Stimulated activated CD8-positive, alpha-beta memory T cell treated with anti-CD3 and anti-CD28 coated beads, Interleukin-12 subunit alpha, Interleukin-12 subunit beta, amount 100 ng/mL, for 1 hour (primary cell): ENCODE measurements around the gene EIF1AX.
A peak's percentile ranks its signal among the peaks of the same experiment; 100 is the strongest.
"Not testable (repeated sequence)": the region's sequence is repeated elsewhere in the genome, so short reads cannot be mapped to it uniquely, and the experiment has no call there.

ENCODE experiments used
- DNase-seq: peaks from one replicate; pipeline ENCODE4 v3.0.0-alpha.2; 2020; ENCODE audit warnings: low read depth

EIF1AX gene, protein sequence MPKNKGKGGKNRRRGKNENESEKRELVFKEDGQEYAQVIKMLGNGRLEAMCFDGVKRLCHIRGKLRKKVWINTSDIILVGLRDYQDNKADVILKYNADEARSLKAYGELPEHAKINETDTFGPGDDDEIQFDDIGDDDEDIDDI

DNA sequence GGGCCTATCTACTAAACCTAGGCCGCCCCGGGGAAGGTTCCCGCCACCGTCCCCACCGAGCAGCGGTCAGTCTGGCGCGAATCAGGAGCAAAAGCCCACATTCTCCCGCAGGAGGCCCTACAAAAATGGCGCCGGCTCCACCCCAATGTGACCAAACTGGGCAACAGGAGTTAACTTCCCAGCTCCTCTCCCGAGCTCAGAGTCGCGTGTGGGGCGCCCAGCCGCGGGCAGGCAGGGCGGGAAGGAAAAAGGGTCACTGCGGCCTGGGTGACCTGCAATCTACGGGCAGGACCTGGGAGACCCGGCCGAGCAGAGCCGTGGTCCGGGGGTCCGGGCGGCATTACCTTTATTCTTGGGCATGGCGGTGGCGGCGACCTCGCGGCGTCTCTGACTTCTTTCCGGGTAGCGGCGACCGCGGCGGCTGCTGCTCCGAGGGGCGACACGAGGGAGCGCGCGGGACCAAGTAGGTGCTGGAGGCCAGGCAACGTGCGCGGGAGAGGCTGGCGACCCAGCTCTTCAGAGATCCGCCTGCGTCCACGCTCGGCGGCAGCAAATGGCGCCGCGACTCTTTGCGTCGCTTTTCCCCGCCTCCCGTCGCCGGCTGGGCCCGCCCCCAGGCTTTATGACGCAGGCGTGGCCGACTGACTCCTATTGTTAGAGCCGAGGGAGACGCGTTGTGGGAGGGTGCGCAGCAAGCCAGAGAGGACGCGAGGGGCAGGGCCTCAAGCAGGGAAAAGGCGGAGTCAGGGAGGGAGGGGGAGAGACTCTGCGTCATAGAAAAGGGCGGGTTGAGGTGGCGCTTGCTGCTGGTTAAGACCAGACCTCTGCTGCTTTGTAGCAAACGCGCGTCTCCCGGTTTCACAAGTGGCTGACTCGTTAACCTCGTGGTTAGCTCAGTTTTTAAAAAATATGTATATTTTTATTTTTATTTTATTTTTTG, at the start of gene EIF1AX:
Gene EIF1AX (minus strand): TSS at position 558 of the 940 bp plus-strand sequence. CDS start 198 bp downstream, at position 360.
- peak; percentile 87 for DNase-seq

DNA sequence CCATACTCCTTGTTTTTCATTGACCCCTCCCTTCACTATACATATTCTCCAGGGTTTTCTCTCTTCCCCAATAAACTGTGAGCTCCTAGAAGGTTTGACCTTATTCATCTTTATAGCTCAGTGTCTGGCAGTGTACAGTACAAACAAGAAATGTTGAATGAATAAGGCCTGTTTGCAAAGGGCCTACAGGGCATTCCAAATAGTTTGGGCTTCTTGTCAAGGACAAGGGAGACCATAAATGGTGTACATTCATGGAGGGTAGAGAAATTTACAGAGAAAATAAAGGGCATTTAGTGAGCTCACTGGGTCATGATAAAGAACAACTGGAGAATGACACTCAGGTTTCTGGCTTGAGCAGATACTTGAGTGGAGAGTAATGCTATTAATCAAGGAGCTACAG, 47.5 kb upstream of the EIF1AX start:
- DNase-seq = no peak

DNA sequence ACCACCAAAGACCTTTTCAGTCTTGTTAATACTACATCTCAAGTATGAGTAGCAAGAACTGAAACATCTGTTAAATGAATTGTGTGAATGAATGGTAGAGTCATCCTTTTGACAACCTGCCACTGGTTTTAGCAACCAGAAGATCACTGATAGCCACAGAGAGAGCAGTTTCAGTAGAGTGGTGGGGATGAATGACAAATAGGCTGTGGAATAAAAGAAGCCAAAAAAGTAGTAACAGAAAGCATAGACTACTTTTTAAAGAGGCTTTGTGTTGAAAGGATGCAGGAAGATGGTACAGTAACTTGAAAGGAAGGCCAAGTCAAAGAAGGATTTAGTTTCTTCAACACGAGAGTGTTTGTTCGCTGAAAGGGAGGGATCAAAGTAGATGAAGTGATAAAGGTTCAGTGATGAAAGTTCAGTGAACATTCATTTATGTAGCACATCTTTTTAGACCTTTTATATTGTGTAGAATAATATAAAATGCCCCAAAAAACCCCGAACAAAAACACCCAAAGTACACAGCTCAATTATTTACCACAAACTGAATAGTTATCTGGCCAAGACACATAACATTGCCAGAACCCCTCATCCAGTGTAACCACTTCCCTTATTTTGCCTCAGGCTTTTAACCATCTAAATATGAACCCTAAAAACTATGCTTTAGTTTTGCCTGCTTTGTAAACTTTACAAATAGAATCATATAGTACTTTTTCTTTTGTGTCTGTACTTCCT, 40.1 kb upstream of the EIF1AX start:
- no peak for DNase-seq

DNA sequence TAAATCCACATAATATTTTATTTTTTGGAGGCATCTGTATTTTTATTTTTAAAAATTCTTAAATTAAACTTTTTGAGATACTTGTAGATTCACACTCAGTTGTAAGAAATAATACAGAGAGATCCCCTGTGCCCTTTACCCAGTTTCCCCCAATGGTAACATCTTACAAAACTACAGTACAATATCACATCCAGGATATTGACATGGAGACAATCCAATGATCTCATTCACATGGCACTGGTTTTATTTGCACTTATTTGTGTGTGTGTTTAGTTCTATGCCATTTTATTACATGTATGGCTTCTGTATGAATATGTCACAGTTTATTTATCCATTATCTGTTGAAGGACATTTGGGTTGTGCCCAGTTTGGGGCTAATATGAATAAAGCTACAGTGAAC, 35.5 kb upstream of the EIF1AX start:
- DNase-seq = no peak

DNA sequence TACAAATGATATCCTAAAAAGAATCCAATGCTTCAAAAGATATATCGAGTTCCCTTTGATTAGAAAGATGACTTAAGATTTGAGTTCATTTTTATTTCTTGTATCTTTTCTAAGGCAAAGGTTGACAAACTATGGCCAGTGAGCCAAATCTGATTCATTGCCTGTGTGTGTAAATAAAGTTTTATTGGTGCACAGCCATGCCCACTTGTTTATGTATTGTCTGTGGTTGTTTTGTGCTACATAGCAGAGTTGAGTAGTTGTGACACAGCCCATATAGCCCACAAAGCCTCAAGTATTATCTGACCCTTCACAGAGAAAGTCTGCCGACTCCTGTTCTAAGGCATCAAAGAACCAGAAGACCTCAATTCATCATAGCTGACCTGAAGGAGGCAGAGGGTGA, 32.2 kb upstream of the EIF1AX start:
- DNase-seq = no peak

DNA sequence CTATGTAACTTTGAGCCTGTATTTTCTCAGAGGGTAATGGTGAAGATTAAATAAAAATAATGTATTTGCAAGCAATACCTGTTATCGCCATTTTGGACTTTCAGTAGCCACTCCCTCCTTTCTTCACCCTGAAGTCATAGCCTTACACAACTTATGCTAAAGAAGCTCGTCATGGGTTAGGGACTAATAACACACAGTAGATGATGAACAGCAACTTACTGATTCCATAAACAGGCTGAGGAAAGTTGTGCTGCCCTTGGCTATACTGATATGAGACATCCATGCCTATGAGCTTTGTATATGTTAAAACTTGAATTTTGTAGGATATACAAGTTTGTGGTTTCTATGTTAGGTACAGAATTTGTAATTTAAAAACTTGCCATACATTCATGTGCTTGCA, 31.7 kb upstream of the EIF1AX start:
- DNase-seq = no peak

DNA sequence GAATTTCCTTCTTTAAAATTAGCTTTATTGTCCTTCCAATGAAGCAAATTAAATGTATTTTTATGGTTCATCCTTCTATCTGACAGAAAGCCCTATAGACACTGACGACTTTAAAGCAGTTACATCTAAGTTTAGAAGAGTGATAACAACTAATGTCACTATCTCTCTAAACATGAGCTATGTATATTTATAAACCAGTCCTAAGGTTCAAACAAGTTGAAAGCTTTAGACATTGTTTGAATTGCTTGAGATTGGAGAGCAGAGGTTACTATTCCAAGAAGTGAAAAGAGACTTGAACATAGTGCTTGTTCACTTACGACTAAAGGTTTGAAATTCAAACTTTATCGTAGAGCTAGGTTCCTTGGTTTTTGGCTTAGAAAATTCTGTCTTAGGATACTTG, 30.2 kb upstream of the EIF1AX start:
- no peak for DNase-seq

DNA sequence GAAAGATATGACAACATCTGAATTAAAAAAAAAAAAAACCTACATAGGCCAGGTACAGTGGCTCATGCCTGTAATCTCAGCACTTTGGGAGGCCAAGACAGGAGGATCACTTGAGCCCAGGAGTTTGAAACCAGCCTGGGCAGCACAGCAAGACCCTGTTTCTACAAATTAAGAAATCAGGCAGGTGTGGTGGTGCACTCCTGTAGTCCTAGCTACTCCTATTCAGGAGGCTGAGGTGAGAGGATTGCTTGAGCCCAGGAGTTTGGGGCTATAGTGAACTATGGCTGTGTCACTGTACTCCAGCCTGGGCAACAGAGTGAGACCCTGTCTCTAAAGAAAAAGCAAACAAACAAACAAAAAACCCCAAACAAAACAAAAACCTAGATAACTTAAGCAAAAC, 20.9 kb upstream of the EIF1AX start:
- DNase-seq = not testable (repeated sequence)

DNA sequence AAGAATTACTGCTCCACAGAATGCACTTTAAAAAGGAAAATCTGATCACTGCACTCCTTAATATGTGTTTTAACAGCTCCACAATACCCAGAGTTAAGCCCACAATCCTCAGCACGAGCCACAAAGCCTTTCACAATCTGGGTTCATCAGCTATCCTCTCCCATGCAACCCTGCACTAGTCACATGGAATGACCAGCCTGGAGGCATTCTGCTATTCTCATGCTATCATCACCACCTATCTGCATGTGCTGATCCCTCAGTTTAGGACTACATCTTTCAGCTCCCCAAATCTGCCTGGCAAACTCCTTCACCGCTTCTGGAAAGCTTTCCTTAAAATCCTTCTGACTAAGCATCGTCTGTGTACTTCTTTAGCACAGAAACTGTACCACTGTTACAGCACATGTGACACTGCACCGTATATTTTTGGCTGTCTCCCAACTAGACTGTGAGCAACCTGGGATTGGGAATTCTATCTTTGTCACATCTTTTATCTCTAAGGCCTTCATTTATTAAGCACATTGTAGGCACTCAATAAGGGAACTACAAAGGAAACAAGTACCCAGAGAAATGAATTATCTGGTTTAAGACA, 18.3 kb upstream of the EIF1AX start:
- DNase-seq = no peak

DNA sequence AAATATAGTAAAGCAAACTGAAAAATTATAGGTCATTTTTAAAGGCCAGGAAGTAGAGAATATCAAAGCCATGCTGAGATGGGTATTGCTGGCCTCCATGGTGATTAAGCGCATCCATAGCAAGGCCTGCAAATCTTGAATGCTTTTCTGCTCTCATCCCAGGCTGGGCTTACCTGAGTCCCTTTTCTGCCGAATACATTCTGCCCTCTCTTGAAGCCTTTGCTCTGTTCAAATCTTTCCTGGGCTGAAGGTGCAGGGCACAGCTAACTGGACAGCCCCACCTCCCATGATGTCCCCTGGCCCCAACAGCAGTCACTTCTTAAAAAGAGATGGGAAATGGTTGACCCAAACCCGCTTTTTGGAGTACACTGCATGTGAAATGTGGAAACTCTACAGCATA, 10.1 kb upstream of the EIF1AX start:
- DNase-seq = no peak

DNA sequence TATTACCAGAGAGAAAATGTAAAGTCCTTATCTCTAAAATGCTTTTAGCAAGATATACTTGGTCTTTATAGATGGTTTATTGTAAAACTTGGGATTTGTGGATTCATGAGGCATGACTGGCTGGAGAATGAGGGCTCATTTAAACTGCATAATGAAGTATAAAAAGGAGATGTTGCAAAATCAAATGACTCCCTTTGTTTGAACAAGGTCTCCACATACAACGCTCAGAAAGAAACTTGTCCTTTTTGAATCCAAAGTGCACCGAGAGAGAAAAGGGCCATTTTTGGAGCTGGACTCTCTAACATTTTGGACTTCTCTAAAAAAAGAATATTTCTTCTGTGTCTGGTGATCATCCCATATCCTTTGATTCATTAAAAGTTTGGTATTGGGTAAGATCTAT, 7.7 kb upstream of the EIF1AX start:
- no peak for DNase-seq

DNA sequence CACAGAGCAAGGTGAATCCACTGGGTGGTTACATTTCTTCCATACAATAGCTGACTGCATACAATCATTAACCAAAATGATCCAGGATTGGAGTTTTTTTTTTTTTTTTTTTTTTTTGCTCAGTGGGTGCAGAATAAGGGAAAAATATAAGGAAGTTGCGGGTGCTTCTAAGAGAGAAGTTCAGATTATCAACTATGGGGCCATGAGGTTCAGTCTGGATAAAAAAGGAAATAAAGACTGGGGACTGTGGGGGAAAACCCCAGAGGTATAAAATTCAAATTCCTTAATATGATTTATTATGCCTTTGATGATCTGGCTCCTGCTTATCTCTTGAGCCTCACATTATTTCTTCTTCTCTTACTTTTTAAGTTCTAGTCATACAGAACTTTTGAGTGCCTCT, 5.9 kb upstream of the EIF1AX start:
- DNase-seq = no peak

DNA sequence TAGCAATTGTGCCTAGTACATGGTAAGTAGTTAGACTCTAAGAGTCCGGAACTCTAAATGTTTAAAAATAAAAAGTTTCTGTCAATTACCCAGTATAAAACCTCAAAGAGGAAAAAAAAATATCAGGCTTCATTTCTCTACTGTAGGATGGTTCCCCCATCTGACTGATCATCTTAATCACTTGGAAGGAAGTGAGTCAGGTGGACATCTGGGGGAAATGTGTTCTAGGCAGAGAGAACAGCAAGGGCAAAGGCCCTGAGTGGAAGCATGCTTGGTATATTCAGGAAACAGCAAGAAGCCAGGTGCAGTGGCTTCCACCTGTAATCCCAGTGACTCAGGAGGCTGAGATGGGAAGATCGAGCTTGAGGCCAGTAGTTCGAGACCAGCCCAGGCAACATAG, 2.9 kb upstream of the EIF1AX start:
- DNase-seq = no peak

DNA sequence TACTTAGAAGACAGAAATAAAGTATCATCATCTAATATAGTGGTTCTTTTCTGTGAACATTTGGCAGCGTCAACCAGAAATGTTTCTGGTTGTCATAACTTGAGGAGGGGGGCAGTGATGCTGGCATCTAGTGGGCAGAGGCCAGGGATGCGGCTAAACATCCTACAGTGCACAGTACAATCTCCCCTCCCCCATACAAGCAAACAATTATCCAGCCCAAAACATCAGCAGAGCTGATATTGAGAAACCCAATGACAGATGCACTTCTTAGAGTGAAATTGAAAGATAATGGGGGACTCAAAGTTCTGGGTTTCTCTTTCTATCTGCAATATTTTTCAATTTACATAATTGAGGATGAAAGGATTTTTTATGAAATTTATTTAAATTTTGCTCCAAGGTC, 1.9 kb upstream of the EIF1AX start:
- no peak for DNase-seq

DNA sequence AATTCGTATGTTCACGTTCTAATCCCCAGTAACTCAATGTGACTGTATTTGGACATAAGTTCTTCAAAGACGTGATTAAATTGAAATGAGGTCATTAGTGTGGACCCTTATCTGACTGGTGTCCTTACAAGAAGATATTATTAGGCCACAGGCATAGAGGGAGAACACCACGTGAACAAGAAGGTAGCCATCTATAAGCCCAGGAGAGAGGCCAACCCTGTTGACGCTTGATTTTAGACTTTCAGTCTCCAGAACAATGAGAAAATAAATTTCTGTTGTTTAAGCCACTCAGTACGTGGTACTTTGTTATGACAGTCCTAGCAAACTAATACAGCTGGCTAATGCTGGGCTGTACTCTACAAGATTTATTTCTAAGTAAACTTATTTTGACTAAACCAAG, 1.5 kb upstream of the EIF1AX start:
- no peak for DNase-seq

DNA sequence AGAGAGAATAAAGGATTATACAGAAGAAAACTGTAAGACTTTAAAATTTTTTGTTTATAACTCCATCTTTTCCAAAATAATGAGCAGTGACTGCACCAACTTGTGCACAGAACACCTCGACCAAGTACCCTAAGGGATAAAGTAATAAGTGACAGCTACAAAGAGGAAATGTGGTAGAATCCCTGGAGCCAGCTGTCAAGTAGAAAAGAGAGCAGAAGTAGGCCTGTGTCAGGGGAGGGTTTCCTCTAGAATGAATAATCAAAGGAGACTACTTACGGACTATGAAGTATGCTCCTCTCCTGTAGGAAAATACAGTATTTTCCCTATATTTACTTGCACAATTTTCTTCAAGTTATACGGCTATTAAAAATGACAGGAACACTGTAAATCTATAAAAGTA, 1.2 kb downstream of the EIF1AX start:
- DNase-seq = no peak

DNA sequence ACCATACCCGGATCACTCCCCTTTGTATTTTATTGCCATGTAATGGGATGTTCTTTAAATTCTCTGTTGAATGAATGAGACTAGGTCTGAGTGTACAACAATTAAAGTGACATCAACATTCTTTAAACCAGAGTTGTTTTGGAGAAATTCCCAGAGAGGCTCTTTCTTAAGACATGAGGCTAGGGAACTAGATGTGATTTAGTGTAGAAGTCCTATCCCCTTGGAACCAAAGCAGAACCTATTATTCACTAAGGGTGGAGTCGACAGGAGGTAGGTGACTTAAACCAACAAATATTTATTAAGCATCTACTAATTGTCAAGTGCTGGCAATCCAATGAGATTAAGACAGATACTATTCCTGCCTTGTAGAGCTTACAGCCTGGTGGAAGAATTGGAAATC, 1.7 kb downstream of the EIF1AX start:
- DNase-seq = no peak

DNA sequence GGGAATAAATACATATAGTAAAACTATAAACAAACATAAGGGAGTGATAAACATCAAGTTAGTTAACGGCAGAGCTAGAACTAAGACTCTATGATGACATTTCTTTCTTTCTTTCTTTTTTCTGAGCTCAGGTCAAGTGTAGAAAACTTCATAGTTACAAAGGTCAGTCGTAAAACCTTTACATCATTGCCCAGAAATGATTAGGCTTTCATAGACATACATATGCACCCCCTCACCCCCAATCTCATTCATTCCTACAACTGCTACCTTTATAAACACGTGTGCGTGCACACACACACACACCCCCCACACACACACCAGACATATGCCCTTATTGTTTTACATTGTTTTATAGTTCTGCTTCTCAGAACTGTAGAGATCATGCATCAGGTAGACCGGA, 5.7 kb downstream of the EIF1AX start:
- no peak for DNase-seq

DNA sequence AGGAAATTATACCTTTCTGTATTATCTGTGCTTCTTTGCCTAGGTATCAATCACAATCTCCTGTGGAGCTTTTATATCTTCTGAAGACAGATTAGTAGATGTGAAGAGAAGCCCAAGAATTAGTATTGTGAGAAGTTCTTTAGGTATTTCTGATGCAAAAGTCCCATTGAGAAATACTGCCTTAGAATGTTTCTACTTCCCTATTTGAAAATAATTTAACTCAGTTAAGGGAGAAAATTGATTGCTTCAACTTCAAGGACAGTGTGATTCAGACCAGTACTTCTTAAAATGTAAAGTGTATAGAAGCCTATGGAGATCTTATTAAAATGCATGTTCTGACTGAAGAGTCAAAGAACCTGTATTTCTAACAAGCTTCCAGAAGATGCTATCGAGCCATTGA, 9.0 kb downstream of the EIF1AX start:
- no peak for DNase-seq

DNA sequence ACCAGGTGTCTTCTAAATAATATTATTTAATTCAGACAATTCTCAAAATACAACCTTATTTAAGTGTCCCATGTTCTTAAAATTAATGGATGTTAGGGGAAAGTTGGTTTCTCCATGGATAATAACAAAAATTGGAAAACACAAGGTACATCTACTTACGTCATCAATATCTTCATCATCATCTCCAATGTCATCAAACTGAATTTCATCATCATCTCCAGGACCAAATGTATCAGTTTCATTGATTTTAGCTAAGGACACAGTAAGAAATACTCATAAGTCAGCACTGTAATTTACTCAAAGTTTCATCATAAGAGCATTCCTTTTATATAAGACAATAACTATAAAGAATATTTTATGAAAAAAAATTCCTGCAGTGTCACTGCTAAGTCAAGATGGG, 11.3 kb downstream of the EIF1AX start:
- no peak for DNase-seq

DNA sequence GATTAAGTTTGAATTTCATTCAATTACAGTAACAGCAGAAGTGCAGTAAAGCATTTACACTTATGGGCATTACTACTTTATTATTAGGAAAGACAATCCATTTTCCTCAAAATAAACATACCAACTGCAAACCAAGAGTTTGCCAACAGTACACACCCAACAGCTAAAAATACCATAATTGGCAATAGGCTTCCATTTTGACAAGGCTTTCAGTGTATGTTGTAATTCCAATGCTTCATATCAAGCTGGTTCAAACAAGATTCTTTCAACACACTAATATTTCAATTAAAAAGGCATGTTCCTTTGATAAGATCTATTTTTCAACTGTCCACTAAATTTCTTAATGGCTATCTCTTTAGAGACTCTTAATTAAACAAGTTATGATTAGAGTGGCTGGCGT, 12.1 kb downstream of the EIF1AX start:
- DNase-seq = no peak

DNA sequence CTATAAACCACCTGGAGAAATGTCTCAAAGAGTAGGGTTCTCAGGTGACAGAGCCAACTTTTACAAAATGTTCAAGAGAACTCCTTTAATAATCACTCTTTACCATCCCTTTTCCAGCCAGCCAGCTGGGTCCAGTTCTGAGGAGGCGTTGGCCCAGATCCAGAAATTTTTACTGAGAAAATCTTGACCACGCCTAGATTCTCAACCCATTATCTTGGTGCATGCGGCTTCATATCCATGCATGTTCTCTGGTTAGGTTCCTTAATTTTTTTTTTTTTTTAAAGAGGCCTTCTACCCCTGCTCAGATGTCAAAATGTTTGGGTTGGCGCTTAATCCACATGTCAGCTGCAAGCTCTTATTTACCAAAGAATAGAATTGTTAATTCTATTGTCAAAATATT, 13.0 kb downstream of the EIF1AX start:
- no peak for DNase-seq

DNA sequence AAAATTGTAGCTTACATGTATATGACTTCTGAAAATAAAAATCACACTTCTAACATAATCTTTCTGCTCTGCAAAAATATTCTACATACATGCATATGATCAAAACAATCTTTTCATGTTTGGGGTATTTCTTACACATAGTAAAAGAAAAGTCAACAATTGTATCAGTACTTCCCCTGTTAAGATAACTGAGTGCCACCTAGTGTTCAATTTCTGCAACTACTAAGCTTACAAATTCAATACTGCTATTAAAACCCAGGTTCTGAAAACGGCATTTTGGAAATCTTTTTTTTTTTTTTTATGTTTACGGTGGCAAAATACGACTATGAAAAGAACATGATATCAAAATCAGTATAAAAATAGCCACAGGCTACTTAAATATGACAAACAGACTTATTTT, 14.2 kb downstream of the EIF1AX start:
- DNase-seq = not testable (repeated sequence)
